HepG2 (cell line): ENCODE results near the gene RXYLT1. TPM values are rescaled to one million over a fixed set of nuclear protein-coding genes. Genes with fewer than 3 reads are reported as not detected.

Experiments
- ADNP ChIP-seq: sonication (generic); formaldehyde crosslinking; IDR thresholded peaks from 2 replicates; pipeline ENCODE4 v1.4.0; 2020; ENCODE audit warnings: missing genetic modification reagents
- EP300 ChIP-seq, 3 experiments: sonication (generic) in 1 of 3; formaldehyde crosslinking in 1 of 3; IDR thresholded peaks; 2 replicates each; pipeline versions ENCODE4 v1.5.1 to v1.6.1; 2011 to 2020; ENCODE audit warnings: low read depth in 2 of 3, low read length in 2 of 3, borderline replicate concordance in 1 of 3, improper control_type of control experiment in 1 of 3, mild to moderate bottlenecking in 1 of 3, missing genetic modification reagents in 1 of 3, moderate library complexity in 1 of 3
- GTF2F1 ChIP-seq: fragments of 150-350 bp; IDR thresholded peaks from 2 replicates; pipeline ENCODE4 v1.6.1; 2014; ENCODE audit warnings: low read length
- HDAC2 ChIP-seq: sonication (generic); formaldehyde crosslinking; IDR thresholded peaks from 2 replicates; pipeline ENCODE4 v1.4.0; 2020; ENCODE audit warnings: missing genetic modification reagents
- IKZF1 ChIP-seq: fragments of 450-650 bp; IDR thresholded peaks from 2 replicates; pipeline ENCODE4 v1.7.1; 2016
- JUND ChIP-seq: sonication (generic); formaldehyde crosslinking; IDR thresholded peaks from 2 replicates; pipeline ENCODE4 v1.8.0; 2022; ENCODE audit warnings: mild to moderate bottlenecking, missing genetic modification reagents
- KLF13 ChIP-seq: sonication (generic); formaldehyde crosslinking; IDR thresholded peaks from 2 replicates; pipeline ENCODE4 v1.4.0; 2020; ENCODE audit warnings: mild to moderate bottlenecking, missing genetic modification reagents
- MIER2 ChIP-seq: IDR thresholded peaks from 2 replicates; pipeline ENCODE4 v1.6.1; 2016; ENCODE audit warnings: missing biosample characterization, missing genetic modification reagents
- NCOA1 ChIP-seq: sonication (generic); formaldehyde crosslinking; IDR thresholded peaks from 2 replicates; pipeline ENCODE4 v1.9.0; 2021; ENCODE audit warnings: missing genetic modification reagents
- NFE2L1 ChIP-seq: sonication (generic); formaldehyde crosslinking; IDR thresholded peaks from 2 replicates; pipeline ENCODE4 v1.4.0; 2020; ENCODE audit warnings: missing genetic modification reagents, mild to moderate bottlenecking, borderline replicate concordance
- PPARG ChIP-seq: conservative IDR thresholded peaks from 2 replicates; pipeline ENCODE4 v1.6.1; 2016; ENCODE audit warnings: missing biosample characterization, missing genetic modification reagents
- SKI ChIP-seq: fragments of 450-650 bp; IDR thresholded peaks from one replicate; pipeline ENCODE4 v1.6.1; 2018; ENCODE audit warnings: mild to moderate bottlenecking; ENCODE audit not compliant: partially characterized antibody
- XBP1 ChIP-seq: sonication (generic); formaldehyde crosslinking; IDR thresholded peaks from 2 replicates; pipeline ENCODE4 v1.5.0; 2020; ENCODE audit warnings: missing genetic modification reagents
- polyA plus RNA-seq, 8 experiments: library from polyadenylated mRNA; depleted of rRNA in 3 of 8; stranded (reverse) in 7 of 8; unstranded in 1 of 8; fragments of >200 nt; fragmentation: Illumina TruSeq in 4 of 8; extraction: Trizol in 4 of 8; gene quantifications; 2 replicates each; pipeline versions ENCODE4 v1.2.1 to v1.2.3, GENCODE V29; 2011 to 2016; ENCODE audit warnings: low read depth in 4 of 8, missing spikeins in 1 of 8, mixed read lengths in 1 of 8; ENCODE audit not compliant: insufficient read depth in 1 of 8
- total RNA-seq, 5 experiments: library from RNA; depleted of rRNA; stranded (reverse); fragments of >200 nt; fragmentation: Illumina TruSeq; extraction: Trizol; gene quantifications; 2 replicates each; pipeline ENCODE4 v1.2.3, GENCODE V29; 2016; ENCODE audit warnings: low read depth in 1 of 5
- TF ChIP-seq, protein P1 (sequence below): sonication (generic); formaldehyde crosslinking; IDR thresholded peaks from 2 replicates; pipeline ENCODE4 v1.4.0; 2020; ENCODE audit warnings: missing genetic modification reagents, borderline replicate concordance
- TF ChIP-seq, protein P2 (sequence below): sonication (generic); formaldehyde crosslinking; IDR thresholded peaks from 2 replicates; pipeline ENCODE4 v1.8.0; 2022; ENCODE audit warnings: mild to moderate bottlenecking, missing genetic modification reagents, moderate library complexity
- TF ChIP-seq, protein P3 (sequence below): fragments of 450-650 bp; IDR thresholded peaks from 2 replicates; pipeline ENCODE4 v1.6.1; 2017
- TF ChIP-seq, protein P4 (sequence below): sonication (generic); formaldehyde crosslinking; IDR thresholded peaks from 2 replicates; pipeline ENCODE4 v1.9.0; 2021; ENCODE audit warnings: mild to moderate bottlenecking, missing genetic modification reagents
- TF ChIP-seq, protein P5 (sequence below): sonication (generic); formaldehyde crosslinking; IDR thresholded peaks from 2 replicates; pipeline ENCODE4 v1.5.0; 2020; ENCODE audit warnings: missing genetic modification reagents

The RXYLT1 gene
- total and polyA plus RNA-seq, 2 of the 13 experiments (the other 11 are each of a cell fraction or from before 2014, with no cell fraction given), result 8.3 to 15.5 TPM

DNA sequence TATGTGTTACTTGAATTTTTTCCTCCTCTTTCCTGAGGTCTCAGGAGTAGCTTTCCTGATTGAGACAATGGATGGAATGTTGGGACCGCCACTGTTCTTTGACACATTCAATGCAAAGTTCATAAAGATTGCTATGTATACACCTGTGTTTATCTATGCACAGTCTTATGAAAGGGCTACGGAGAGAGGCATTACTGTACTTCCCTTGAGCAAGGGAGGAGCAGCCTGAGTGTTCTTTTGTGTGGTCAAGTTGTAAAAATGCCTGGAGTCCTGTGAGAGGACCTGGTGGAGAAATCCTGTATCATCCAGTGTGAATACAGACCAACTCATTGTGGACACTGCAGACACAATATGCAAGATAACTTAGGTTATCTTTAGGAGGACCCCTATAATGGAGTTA, 66.0 kb downstream of the RXYLT1 start (continued):
- TF ChIP-seq, protein P1, sequence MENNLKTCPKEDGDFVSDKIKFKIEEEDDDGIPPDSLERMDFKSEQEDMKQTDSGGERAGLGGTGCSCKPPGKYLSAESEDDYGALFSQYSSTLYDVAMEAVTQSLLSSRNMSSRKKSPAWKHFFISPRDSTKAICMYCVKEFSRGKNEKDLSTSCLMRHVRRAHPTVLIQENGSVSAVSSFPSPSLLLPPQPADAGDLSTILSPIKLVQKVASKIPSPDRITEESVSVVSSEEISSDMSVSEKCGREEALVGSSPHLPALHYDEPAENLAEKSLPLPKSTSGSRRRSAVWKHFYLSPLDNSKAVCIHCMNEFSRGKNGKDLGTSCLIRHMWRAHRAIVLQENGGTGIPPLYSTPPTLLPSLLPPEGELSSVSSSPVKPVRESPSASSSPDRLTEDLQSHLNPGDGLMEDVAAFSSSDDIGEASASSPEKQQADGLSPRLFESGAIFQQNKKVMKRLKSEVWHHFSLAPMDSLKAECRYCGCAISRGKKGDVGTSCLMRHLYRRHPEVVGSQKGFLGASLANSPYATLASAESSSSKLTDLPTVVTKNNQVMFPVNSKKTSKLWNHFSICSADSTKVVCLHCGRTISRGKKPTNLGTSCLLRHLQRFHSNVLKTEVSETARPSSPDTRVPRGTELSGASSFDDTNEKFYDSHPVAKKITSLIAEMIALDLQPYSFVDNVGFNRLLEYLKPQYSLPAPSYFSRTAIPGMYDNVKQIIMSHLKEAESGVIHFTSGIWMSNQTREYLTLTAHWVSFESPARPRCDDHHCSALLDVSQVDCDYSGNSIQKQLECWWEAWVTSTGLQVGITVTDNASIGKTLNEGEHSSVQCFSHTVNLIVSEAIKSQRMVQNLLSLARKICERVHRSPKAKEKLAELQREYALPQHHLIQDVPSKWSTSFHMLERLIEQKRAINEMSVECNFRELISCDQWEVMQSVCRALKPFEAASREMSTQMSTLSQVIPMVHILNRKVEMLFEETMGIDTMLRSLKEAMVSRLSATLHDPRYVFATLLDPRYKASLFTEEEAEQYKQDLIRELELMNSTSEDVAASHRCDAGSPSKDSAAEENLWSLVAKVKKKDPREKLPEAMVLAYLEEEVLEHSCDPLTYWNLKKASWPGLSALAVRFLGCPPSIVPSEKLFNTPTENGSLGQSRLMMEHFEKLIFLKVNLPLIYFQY, result no peak
- TF ChIP-seq MIER2 (CRISPR knock-in tag) (no peak), EP300 (IDR thresholded peaks at IDR 0.05; ENCODE audit: low read depth in 2 of 2, low read length in 2 of 2) (peak in 1 of 2 experiments; percentile 66; a peak in 1 of 4 replicates), EP300 (CRISPR knock-in tag; IDR thresholded peaks at IDR 0.05; ENCODE audit: borderline replicate concordance) (peak; percentile 44; the same call in 1 of the 2 replicates), KLF13 (CRISPR knock-in tag) (no peak), HDAC2 (peak; percentile 44; the same call in 1 of the 2 replicates), SKI (no peak), GTF2F1 (no peak), JUND (no peak), PPARG (CRISPR knock-in tag) (no peak), NCOA1 (no peak), ADNP (CRISPR knock-in tag) (no peak), XBP1 (CRISPR knock-in tag) (no peak), IKZF1 (no peak), NFE2L1 (CRISPR knock-in tag) (no peak)
- TF ChIP-seq, protein P2, sequence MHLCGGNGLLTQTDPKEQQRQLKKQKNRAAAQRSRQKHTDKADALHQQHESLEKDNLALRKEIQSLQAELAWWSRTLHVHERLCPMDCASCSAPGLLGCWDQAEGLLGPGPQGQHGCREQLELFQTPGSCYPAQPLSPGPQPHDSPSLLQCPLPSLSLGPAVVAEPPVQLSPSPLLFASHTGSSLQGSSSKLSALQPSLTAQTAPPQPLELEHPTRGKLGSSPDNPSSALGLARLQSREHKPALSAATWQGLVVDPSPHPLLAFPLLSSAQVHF (CRISPR knock-in tag), result no peak
- TF ChIP-seq, protein P3, sequence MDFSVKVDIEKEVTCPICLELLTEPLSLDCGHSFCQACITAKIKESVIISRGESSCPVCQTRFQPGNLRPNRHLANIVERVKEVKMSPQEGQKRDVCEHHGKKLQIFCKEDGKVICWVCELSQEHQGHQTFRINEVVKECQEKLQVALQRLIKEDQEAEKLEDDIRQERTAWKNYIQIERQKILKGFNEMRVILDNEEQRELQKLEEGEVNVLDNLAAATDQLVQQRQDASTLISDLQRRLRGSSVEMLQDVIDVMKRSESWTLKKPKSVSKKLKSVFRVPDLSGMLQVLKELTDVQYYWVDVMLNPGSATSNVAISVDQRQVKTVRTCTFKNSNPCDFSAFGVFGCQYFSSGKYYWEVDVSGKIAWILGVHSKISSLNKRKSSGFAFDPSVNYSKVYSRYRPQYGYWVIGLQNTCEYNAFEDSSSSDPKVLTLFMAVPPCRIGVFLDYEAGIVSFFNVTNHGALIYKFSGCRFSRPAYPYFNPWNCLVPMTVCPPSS, result no peak
- TF ChIP-seq, protein P4, sequence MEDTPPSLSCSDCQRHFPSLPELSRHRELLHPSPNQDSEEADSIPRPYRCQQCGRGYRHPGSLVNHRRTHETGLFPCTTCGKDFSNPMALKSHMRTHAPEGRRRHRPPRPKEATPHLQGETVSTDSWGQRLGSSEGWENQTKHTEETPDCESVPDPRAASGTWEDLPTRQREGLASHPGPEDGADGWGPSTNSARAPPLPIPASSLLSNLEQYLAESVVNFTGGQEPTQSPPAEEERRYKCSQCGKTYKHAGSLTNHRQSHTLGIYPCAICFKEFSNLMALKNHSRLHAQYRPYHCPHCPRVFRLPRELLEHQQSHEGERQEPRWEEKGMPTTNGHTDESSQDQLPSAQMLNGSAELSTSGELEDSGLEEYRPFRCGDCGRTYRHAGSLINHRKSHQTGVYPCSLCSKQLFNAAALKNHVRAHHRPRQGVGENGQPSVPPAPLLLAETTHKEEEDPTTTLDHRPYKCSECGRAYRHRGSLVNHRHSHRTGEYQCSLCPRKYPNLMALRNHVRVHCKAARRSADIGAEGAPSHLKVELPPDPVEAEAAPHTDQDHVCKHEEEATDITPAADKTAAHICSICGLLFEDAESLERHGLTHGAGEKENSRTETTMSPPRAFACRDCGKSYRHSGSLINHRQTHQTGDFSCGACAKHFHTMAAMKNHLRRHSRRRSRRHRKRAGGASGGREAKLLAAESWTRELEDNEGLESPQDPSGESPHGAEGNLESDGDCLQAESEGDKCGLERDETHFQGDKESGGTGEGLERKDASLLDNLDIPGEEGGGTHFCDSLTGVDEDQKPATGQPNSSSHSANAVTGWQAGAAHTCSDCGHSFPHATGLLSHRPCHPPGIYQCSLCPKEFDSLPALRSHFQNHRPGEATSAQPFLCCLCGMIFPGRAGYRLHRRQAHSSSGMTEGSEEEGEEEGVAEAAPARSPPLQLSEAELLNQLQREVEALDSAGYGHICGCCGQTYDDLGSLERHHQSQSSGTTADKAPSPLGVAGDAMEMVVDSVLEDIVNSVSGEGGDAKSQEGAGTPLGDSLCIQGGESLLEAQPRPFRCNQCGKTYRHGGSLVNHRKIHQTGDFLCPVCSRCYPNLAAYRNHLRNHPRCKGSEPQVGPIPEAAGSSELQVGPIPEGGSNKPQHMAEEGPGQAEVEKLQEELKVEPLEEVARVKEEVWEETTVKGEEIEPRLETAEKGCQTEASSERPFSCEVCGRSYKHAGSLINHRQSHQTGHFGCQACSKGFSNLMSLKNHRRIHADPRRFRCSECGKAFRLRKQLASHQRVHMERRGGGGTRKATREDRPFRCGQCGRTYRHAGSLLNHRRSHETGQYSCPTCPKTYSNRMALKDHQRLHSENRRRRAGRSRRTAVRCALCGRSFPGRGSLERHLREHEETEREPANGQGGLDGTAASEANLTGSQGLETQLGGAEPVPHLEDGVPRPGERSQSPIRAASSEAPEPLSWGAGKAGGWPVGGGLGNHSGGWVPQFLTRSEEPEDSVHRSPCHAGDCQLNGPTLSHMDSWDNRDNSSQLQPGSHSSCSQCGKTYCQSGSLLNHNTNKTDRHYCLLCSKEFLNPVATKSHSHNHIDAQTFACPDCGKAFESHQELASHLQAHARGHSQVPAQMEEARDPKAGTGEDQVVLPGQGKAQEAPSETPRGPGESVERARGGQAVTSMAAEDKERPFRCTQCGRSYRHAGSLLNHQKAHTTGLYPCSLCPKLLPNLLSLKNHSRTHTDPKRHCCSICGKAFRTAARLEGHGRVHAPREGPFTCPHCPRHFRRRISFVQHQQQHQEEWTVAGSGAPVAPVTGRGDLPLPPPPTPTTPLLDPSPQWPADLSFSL, result 0 out of 2 replicates have a peak, but pooled peaks have one; percentile 17
- TF ChIP-seq, protein P5, sequence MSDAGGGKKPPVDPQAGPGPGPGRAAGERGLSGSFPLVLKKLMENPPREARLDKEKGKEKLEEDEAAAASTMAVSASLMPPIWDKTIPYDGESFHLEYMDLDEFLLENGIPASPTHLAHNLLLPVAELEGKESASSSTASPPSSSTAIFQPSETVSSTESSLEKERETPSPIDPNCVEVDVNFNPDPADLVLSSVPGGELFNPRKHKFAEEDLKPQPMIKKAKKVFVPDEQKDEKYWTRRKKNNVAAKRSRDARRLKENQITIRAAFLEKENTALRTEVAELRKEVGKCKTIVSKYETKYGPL (CRISPR knock-in tag), result no peak
